Psoas muscle (tissue), 8 donors: ENCODE measurements around the gene ARPC1B. TPM values are rescaled to one million over a fixed set of nuclear protein-coding genes. Genes with fewer than 3 reads are reported as not detected.
"Not testable (repeated sequence)": the region's sequence is repeated elsewhere in the genome, so short reads cannot be mapped to it uniquely, and the experiment has no call there.

Experiments used
- ATAC-seq, 4 donors: fragments of 200-7000 bp; cut with Tn5 transposase; one replicate each; pipeline ENCODE4 v1.9.1; 2020; ENCODE audit warnings: moderate library complexity in 3 of 4, mild to moderate bottlenecking in 2 of 4
- DNase-seq, 2 donors: peaks; one replicate each; pipeline ENCODE4 v3.0.0-alpha.2; 2020
- H3K27ac ChIP-seq: fragments of 200-600 bp; one replicate; pipeline ENCODE4 v1.8.0; 2022
- H3K27me3 ChIP-seq, 3 donors: fragments of 200-600 bp in 1 of 3; one replicate each; pipeline versions ENCODE4 v1.6.1 to v1.8.0; 2013 to 2022; ENCODE audit warnings: low read length in 2 of 3, mild to moderate bottlenecking in 2 of 3, moderate library complexity in 1 of 3; ENCODE audit not compliant: insufficient read depth in 3 of 3
- H3K36me3 ChIP-seq, 2 donors: fragments of 200-600 bp in 1 of 2; one replicate each; pipeline versions ENCODE4 v1.6.1 to v1.8.0; 2013 to 2022; ENCODE audit warnings: low read depth in 1 of 2, mild to moderate bottlenecking in 1 of 2, moderate library complexity in 1 of 2; ENCODE audit not compliant: insufficient read depth in 1 of 2
- H3K4me1 ChIP-seq: fragments of 200-600 bp; one replicate; pipeline ENCODE4 v1.8.0; 2022
- H3K4me3 ChIP-seq: fragments of 200-600 bp; one replicate; pipeline ENCODE4 v1.8.0; 2022; ENCODE audit warnings: mild to moderate bottlenecking
- H3K9me3 ChIP-seq: fragments of 200-600 bp; one replicate; pipeline ENCODE4 v1.8.0; 2022
- WGBS, 3 donors: extraction: QIAGEN DNeasy Blood & Tissue Kit; methylation state at CpG; one replicate each; pipeline versions ENCODE4 v1.1.6 to v1.1.7; 2013; 5-methylcytosine and 5-hydroxymethylcytosine counted together
- intact Hi-C, 2 donors: fragments of 100-400 bp; cut with DNase I; formaldehyde crosslinking; loops; one replicate each; pipeline versions ENCODE4 v1.11.0 to v1.14.2; 2022
- polyA plus RNA-seq, 3 donors: library from polyadenylated mRNA; stranded (reverse); fragments of 200-250 nt; gene quantifications; one replicate each; pipeline ENCODE4 v1.2.3, GENCODE V29; 2013
- total RNA-seq, 4 donors: library from RNA; stranded (reverse); fragmentation: NEBNext Ultra II Directional in 2 of 4; extraction: Animal tissue kit (Norgen Biotek cat#: 25700) in 2 of 4; gene quantifications; one replicate each; pipeline versions ENCODE4 v1.2.1 to v1.2.4, GENCODE V29; 2021 to 2023
- TF ChIP-seq, protein P1 (sequence below): fragments of 200-600 bp; IDR thresholded peaks from one replicate; pipeline ENCODE4 v1.8.0; 2022; ENCODE audit warnings: antibody characterized with exemption
- donor health status: healthy with polysubstance abuse.
- donor health status: DM: no; HTN: no; CAD: no; lungs with moderate emphysema.
- donor health status: Bipolar disorder and iron deficiency.
- donor health status: healthy.
- donor health status: DM: yes; HTN: yes; CAD: no.
- donor health status: DM: no; HTN: no; CAD: no.
- donor health status: DM: no; HTN: no; CAD: no.
- donor health status: DM: yes; HTN: yes; CAD: no.

ARPC1B gene
- total and polyA plus RNA-seq, 7 donors = 12.9 to 61.5 (median 19.1) TPM

DNA sequence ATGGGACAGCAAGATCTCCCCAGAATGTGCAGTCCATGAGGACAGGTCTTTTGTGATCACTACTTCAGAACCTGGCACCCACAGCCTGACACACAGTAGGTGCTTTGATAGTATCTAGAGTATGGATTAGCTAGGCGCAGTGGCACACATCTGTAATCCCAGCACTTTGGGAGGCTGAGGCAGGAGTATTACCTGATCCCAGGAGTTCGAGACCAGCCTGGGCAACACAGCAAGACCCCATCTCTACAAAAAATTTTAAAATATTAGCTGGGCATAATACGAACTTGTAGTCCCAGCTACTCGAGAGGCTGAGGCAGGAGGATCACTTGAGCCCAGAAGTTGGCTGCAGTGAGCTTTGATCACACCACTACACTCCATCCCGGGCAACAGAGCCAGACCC lies 22.3 kb upstream of the ARPC1B start:
- Histone ChIP-seq H3K4me3 (no peak overlapping the region), H3K27ac (no peak overlapping the region), H3K4me1 (no peaks in the 10 kb centered on the region), H3K9me3 (no peaks in the 10 kb centered on the region), H3K27me3 (no peaks in the 10 kb centered on the region), H3K36me3 (peaks cover 14 to 98% of the 10 kb centered on the region in 2 donors)
- DNase-seq = no peak
- ATAC-seq = no peak
- 88 to 98% (median 96%) methylated on average over 5 of the region's 5 CpGs for WGBS, 3 donors
- intact Hi-C loops = no loop called here
- TF ChIP-seq, protein P1, sequence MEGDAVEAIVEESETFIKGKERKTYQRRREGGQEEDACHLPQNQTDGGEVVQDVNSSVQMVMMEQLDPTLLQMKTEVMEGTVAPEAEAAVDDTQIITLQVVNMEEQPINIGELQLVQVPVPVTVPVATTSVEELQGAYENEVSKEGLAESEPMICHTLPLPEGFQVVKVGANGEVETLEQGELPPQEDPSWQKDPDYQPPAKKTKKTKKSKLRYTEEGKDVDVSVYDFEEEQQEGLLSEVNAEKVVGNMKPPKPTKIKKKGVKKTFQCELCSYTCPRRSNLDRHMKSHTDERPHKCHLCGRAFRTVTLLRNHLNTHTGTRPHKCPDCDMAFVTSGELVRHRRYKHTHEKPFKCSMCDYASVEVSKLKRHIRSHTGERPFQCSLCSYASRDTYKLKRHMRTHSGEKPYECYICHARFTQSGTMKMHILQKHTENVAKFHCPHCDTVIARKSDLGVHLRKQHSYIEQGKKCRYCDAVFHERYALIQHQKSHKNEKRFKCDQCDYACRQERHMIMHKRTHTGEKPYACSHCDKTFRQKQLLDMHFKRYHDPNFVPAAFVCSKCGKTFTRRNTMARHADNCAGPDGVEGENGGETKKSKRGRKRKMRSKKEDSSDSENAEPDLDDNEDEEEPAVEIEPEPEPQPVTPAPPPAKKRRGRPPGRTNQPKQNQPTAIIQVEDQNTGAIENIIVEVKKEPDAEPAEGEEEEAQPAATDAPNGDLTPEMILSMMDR = no peak

DNA sequence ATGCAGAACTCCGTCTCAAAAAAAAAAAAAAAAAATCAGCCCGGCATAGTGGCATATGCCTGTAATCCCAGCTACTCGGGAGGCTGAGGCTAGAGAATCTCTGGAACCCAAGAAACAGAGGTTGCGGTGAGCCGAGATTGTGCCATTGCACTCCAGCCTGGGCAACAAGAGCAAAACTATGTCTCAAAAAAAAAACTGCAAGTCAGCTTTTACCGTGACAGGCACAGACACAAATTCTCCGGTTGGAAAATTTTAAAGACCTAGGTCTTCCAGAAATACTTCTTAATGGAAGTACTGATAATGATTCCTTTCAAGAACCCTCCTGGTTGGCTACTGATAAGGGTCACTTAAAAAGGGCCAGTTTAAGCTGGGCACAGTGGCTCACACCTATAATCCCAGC lies 19.4 kb upstream of the ARPC1B start:
- WGBS, 3 donors = 91 to 94% (median 93%) methylated on average over 6 to 7 of the region's 7 CpGs
- H3K36me3 ChIP-seq = peaks cover 18 to 98% of the 10 kb centered on the region in 2 donors
- H3K4me3 ChIP-seq = no peak overlapping the region
- no peak overlapping the region for H3K27ac ChIP-seq
- TF ChIP-seq, protein P1 = no peak
- intact Hi-C loops = no loop called here
- H3K4me1 ChIP-seq = no peaks in the 10 kb centered on the region
- ATAC-seq (no peak), DNase-seq (no peak)
- no peaks in the 10 kb centered on the region for H3K27me3 ChIP-seq
- H3K9me3 ChIP-seq = no peaks in the 10 kb centered on the region

DNA sequence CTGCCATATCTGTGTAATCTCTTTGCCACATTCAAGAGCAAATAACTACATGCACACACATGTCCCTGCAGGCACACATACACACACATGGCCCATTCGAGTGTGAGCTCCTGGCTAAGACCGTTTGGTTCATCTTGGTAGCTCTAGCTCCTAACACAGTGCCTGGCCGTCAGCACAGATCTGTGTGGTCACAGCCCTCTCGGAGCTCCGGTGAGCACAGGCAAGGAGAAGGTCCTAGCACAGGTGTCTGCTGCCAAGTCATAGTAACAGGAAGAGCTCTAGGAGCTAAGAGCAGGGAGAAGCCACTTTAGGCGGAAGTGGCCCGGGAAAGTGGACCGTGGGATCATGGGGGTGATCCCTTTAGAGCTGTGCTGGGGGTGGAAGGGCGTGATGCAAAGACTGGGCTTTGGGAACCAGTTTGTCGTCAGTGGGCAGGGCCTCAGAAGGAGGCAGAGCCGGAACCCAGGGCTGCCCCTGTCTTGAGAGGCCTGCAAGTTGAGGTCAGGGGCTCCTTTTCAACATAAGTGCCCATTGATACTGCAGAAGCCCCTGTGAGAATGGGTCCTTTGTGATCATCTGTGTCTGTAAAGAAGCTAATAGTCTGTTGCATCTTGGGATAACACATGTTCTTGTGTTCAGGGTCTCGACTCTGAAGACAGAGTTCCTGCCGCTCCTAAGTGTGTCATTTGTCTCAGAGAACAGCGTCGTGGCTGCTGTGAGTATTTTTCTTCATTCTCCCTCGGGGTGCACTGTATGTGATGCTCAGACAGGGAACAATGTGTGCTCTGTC lies 16.6 kb upstream of the ARPC1B start:
- no peak overlapping the region for H3K27ac ChIP-seq
- intact Hi-C loops = no loop called here
- no peaks in the 10 kb centered on the region for H3K4me1 ChIP-seq
- no peaks in the 10 kb centered on the region for H3K27me3 ChIP-seq
- WGBS, 3 donors = 91 to 92% (median 92%) methylated on average over 16 of the region's 16 CpGs
- H3K36me3 ChIP-seq = peaks cover 13 to 98% of the 10 kb centered on the region in 2 donors
- H3K4me3 ChIP-seq = no peak overlapping the region
- DNase-seq = no peak
- no peak for ATAC-seq
- TF ChIP-seq, protein P1 = no peak
- no peaks in the 10 kb centered on the region for H3K9me3 ChIP-seq

DNA sequence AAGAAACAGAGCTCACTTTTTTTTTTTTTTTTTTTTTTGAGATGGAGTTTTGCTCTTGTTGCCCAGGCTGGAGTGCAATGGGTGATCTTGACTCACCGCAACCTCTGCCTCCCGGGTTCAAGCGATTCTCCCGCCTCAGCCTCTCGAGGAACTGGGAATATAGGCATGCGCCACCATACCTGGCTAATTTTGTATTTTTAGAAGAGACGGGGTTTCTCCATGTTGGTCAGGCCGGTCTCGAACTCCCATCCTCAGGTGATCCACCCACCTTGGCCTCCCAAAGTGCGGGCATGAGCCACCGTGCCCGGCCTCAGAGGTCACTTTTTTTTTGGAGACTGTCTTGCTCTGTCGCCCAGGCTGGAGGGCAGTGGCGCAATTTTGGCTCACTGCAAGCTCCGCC lies 16.0 kb upstream of the ARPC1B start:
- H3K9me3 ChIP-seq, ATAC-seq, intact Hi-C loops, H3K4me1 ChIP-seq, DNase-seq, H3K27ac ChIP-seq, H3K27me3 ChIP-seq, H3K4me3 ChIP-seq: not testable (repeated sequence)
- WGBS, 3 donors = 97 to 99% (median 98%) methylated on average over 15 of the region's 15 CpGs
- H3K36me3 ChIP-seq = peaks cover 13 to 98% of the 10 kb centered on the region in 2 donors

DNA sequence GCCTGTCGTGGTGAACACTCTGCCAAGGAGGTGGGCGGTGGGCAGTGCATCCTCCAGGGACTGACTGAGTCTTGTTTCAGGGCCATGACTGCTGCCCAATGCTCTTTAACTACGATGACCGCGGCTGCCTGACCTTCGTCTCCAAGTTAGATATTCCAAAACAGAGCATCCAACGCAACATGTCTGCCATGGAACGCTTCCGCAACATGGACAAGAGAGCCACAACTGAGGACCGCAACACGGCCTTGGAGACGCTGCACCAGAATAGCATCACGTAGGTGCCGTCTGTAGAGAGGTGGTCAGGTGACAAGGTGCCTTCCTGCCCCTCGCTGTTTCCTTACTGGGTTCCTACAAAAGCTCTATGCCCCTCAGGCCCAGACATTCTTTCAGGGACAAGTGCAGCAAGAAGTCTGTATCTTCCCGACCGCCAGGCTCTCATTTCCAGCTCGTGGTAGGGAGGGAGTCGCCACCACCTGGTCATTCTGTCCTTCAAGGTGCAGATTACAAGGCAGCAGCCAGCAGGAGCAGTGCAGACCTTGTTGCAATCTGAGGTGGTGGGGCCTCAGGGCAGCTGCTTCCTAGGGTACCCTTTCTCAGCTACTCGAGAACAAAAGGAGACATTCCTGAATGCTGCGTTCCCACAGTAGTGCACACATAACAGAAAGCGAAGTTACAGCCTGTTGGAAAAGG lies 14.9 kb upstream of the ARPC1B start:
- TF ChIP-seq, protein P1 = no peak
- Histone ChIP-seq H3K4me3 (no peak overlapping the region), H3K27ac (no peak overlapping the region), H3K9me3 (no peaks in the 10 kb centered on the region), H3K27me3 (no peaks in the 10 kb centered on the region), H3K4me1 (no peaks in the 10 kb centered on the region), H3K36me3 (peaks cover 8 to 98% of the 10 kb centered on the region in 2 donors)
- intact Hi-C loops = no loop called here
- WGBS, 3 donors = 86 to 89% (median 88%) methylated on average over 22 of the region's 22 CpGs
- no peak for ATAC-seq
- no peak for DNase-seq
